Stomach (tissue), 4 donors: ENCODE results near the gene DCX.

Source experiments
- CTCF ChIP-seq, 7 experiments: fragments of 450-650 bp in 4 of 7; fragments of 200-600 bp in 3 of 7; sonication (generic) in 3 of 7; IDR thresholded peaks; one replicate each; pipeline ENCODE4 v1.5.1; 2016 to 2019; ENCODE audit warnings: antibody characterized with exemption in 7 of 7, control low read depth in 2 of 7, mild to moderate bottlenecking in 1 of 7
- EP300 ChIP-seq: sonication (generic); formaldehyde crosslinking; IDR thresholded peaks from one replicate; pipeline ENCODE4 v1.6.1; 2017; ENCODE audit warnings: antibody characterized with exemption
- POLR2A ChIP-seq, 4 donors: fragments of 450-650 bp; IDR thresholded peaks; one replicate each; pipeline ENCODE4 v1.6.1; 2016; ENCODE audit warnings: antibody characterized with exemption in 4 of 4, control low read depth in 2 of 4, mild to moderate bottlenecking in 1 of 4, moderate library complexity in 1 of 4
- POLR2AphosphoS5 ChIP-seq, 3 donors: sonication (generic); formaldehyde crosslinking; IDR thresholded peaks; one replicate each; pipeline ENCODE4 v1.6.1; 2016; ENCODE audit warnings: antibody characterized with exemption in 3 of 3

GRCh38 chrX:111376486-111376885 lies 35.5 kb downstream of the DCX start:
- TF ChIP-seq POLR2AphosphoS5 (IDR thresholded peaks at IDR 0.05) (no peak), CTCF (IDR thresholded peaks at IDR 0.05) (no peak), POLR2A (IDR thresholded peaks at IDR 0.05) (no peak), EP300 (no peak)
